Neuronal stem cell (in vitro differentiated cells): ENCODE measurements around the gene BMS1.

Experiments used
- DNase-seq: peaks from one replicate; pipeline ENCODE4 v3.0.0-alpha.2; 2013; ENCODE audit warnings: low spot score
- H2AFZ ChIP-seq: one replicate; pipeline ENCODE4 v1.6.1; 2013; ENCODE audit warnings: mild to moderate bottlenecking, low read length, inconsistent platforms
- H2AK5ac ChIP-seq: 2 replicates; pipeline ENCODE4 v1.6.1; 2013; ENCODE audit warnings: low read depth, mild to moderate bottlenecking, inconsistent platforms, low read length, moderate library complexity, mixed read lengths
- H2BK120ac ChIP-seq: 2 replicates; pipeline ENCODE4 v1.6.1; 2013; ENCODE audit warnings: low read depth, mild to moderate bottlenecking, inconsistent platforms, low read length, moderate library complexity, mixed read lengths
- H2BK12ac ChIP-seq: one replicate; pipeline ENCODE4 v1.6.1; 2013; ENCODE audit warnings: low read length, inconsistent platforms
- H2BK15ac ChIP-seq: 2 replicates; pipeline ENCODE4 v1.6.1; 2013; ENCODE audit warnings: mild to moderate bottlenecking, low read length, inconsistent platforms, mixed read lengths
- H2BK5ac ChIP-seq: one replicate; pipeline ENCODE4 v1.6.1; 2013; ENCODE audit warnings: inconsistent platforms, mild to moderate bottlenecking, low read length, moderate library complexity
- H3K14ac ChIP-seq: one replicate; pipeline ENCODE4 v1.6.1; 2013; ENCODE audit warnings: low read length, inconsistent platforms
- H3K18ac ChIP-seq: 2 replicates; pipeline ENCODE4 v1.6.1; 2013; ENCODE audit warnings: low read length, inconsistent platforms
- H3K23ac ChIP-seq: 2 replicates; pipeline ENCODE4 v1.6.1; 2013; ENCODE audit warnings: low read depth, mild to moderate bottlenecking, mixed read lengths, low read length, inconsistent platforms; ENCODE audit not compliant: poor library complexity
- H3K27ac ChIP-seq: replicated peaks from 3 replicates; pipeline ENCODE4 v1.5.1; 2013; ENCODE audit warnings: low read length, inconsistent platforms
- H3K27me3 ChIP-seq, 3 experiments: 2 replicates each; pipeline ENCODE4 v1.6.1; 2013; ENCODE audit warnings: low read length in 3 of 3, mild to moderate bottlenecking in 2 of 3, inconsistent platforms in 1 of 3, low read depth in 1 of 3, mixed read lengths in 1 of 3, moderate library complexity in 1 of 3; ENCODE audit not compliant: control insufficient read depth in 3 of 3, insufficient read depth in 3 of 3
- H3K36me3 ChIP-seq, 2 donors: replicated peaks in 1 of 2; 2 replicates each; pipeline ENCODE4 v1.6.1; 2013; ENCODE audit warnings: low read length in 2 of 2; ENCODE audit not compliant: control insufficient read depth in 2 of 2, insufficient read depth in 2 of 2
- H3K4ac ChIP-seq: 2 replicates; pipeline ENCODE4 v1.6.1; 2013; ENCODE audit warnings: inconsistent platforms, mild to moderate bottlenecking, low read length, moderate library complexity
- H3K4me1 ChIP-seq, 2 donors: 1 replicate in 1 of 2; 2 replicates in 1 of 2; pipeline ENCODE4 v1.6.1; 2013; ENCODE audit warnings: low read length in 2 of 2, low read depth in 1 of 2; ENCODE audit not compliant: control insufficient read depth in 2 of 2, insufficient read depth in 1 of 2
- H3K4me2 ChIP-seq: one replicate; pipeline ENCODE4 v1.6.1; 2013; ENCODE audit warnings: mild to moderate bottlenecking, low read length, inconsistent platforms; ENCODE audit not compliant: insufficient read depth, poor library complexity, severe bottlenecking
- H3K4me3 ChIP-seq, 2 donors: 2 replicates each; pipeline ENCODE4 v1.5.1; 2013; ENCODE audit warnings: low read length in 2 of 2, mild to moderate bottlenecking in 2 of 2, inconsistent platforms in 1 of 2, moderate library complexity in 1 of 2
- H3K79me1 ChIP-seq: one replicate; pipeline ENCODE4 v1.6.1; 2013; ENCODE audit warnings: low read depth, mild to moderate bottlenecking, inconsistent platforms, low read length, moderate library complexity
- H3K9ac ChIP-seq: one replicate; pipeline ENCODE4 v1.6.1; 2013; ENCODE audit warnings: mild to moderate bottlenecking, low read depth, low read length, inconsistent platforms; ENCODE audit not compliant: poor library complexity
- H3K9me3 ChIP-seq, 2 donors: replicated peaks in 1 of 2; 2 replicates each; pipeline versions ENCODE3 to v1.6.1; 2013; ENCODE audit warnings: low read length in 2 of 2, mild to moderate bottlenecking in 2 of 2, inconsistent platforms in 1 of 2, low read depth in 1 of 2, mixed read lengths in 1 of 2, moderate library complexity in 1 of 2; ENCODE audit not compliant: control insufficient read depth in 2 of 2, insufficient read depth in 1 of 2
- H4K8ac ChIP-seq: one replicate; pipeline ENCODE4 v1.6.1; 2013; ENCODE audit warnings: low read depth, mild to moderate bottlenecking, inconsistent platforms, low read length, moderate library complexity
- H4K91ac ChIP-seq: one replicate; pipeline ENCODE4 v1.6.1; 2013; ENCODE audit warnings: low read length, low read depth, mild to moderate bottlenecking, inconsistent platforms; ENCODE audit not compliant: poor library complexity
- WGBS, 2 donors: extraction: QIAGEN DNeasy Blood & Tissue Kit; methylation state at CpG; one replicate each; pipeline ENCODE4 v1.1.7; 2013; ENCODE audit warnings: missing lambda C conversion rate in 2 of 2, mixed read lengths in 1 of 2; ENCODE audit not compliant: insufficient read length in 2 of 2, insufficient replicate concordance in 1 of 2; ENCODE audit errors: extremely low coverage in 2 of 2; 5-methylcytosine and 5-hydroxymethylcytosine counted together

BMS1 gene

DNA sequence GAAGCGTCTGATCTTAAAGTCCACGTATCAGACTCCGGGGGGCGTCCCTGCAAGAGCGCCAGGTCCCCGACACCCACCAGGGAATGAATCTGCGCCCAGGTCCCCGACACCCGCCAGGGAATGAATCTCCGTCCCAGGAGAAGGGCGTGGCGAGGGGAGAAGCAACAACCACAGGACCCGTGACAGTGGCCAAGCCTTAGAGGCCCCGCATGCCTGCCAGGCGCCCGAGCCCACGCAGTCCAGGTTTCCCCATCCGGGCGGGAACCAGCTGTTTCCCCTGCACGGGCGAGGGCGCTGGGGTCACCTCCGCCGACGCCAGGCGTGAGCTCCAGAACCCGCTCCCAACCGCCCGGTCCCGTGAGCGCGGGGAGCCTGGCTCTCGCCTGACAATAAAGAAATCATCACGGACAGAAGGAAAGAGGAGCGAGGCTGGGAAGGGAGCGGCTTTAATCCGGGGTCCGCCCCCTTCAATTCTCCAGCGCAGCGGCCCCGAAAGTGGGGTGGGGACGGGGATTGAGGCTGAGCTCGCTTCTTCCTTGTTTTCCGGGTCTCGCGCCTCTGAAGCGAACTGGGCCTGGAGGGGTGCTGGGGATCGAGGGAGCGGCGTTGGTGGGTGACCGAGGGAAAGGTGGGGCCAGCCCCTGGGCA lies 29.0 kb upstream of the BMS1 start:
- H3K23ac ChIP-seq, result peak overlapping the region; percentile 89
- H4K91ac ChIP-seq, result no peak overlapping the region
- peak overlapping the region; percentile 93 for H3K18ac ChIP-seq
- H3K4me3 ChIP-seq, result peak overlapping the region; percentile 46 to 76
- H3K36me3 ChIP-seq, result no peaks in the 10 kb centered on the region
- DNase-seq, result peak; percentile 5
- peak overlapping the region; percentile 38 for H3K14ac ChIP-seq
- peak overlapping the region; percentile 30 for H3K9ac ChIP-seq
- no peak overlapping the region for H2BK12ac ChIP-seq
- peak overlapping the region; percentile 80 for H3K4me2 ChIP-seq
- H3K4me1 ChIP-seq, result peaks cover 0 to 2% of the 10 kb centered on the region in 2 donors
- peaks cover 0 to 4% of the 10 kb centered on the region in 2 donors for H3K9me3 ChIP-seq
- H2BK5ac ChIP-seq, result no peak overlapping the region
- no peak overlapping the region for H4K8ac ChIP-seq
- peak overlapping the region; percentile 97 for H2AFZ ChIP-seq
- H2BK15ac ChIP-seq, result no peak overlapping the region
- H3K79me1 ChIP-seq, result no peaks in the 10 kb centered on the region
- no CpG with 5 or more reads among the region's 51 CpGs for WGBS, 2 donors
- H3K4ac ChIP-seq, result no peak overlapping the region
- H3K27me3 ChIP-seq, result peaks cover 20 to 83% (median 54%) of the 10 kb centered on the region in 3 experiments
- H3K27ac ChIP-seq, result no peak overlapping the region
- no peak overlapping the region for H2AK5ac ChIP-seq
- H2BK120ac ChIP-seq, result no peak overlapping the region

DNA sequence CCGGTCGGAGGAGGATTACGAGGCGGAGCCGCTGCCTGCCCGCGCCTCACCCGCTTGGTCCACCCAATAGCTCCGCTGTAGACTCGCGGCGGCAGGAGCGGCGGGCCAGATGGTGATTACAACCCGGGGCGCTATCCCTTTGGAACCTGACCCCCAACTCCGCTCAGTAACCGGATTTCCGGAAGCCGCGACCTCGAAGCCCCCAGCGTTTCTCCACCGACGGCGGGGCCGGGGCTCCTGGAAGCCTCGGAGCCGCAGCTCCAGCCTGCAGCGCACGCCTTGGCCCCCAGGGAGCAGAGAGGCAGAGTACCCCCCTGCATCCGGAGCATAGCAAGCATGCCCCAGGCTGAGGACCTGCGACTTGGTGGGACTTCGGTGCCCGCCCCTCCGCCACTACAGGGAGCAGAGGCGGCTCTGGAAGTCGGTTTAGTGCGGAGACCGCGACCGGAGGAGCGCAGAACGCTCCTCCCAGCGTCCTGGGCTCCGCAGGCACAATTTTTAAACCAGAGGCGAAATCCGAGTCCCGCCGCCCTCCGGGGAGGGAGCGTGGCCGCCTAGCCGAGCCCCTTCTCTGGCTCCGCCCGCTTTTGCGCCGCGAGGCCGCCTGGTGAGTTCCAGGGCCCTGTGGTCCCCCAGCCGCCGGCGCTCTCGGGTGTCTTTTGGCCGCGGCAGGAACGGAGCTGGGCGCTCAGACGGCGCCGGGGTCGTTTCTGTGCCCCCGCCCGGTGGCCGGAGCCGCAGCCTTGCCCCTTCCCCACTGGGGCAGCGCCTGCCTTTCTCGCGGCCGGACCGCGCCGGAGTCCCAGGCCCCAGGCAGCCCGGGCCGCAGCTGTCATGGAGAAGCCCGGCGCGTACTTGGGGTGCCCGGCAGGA lies 28.2 kb upstream of the BMS1 start:
- peaks cover 20 to 81% (median 56%) of the 10 kb centered on the region in 3 experiments for H3K27me3 ChIP-seq

DNA sequence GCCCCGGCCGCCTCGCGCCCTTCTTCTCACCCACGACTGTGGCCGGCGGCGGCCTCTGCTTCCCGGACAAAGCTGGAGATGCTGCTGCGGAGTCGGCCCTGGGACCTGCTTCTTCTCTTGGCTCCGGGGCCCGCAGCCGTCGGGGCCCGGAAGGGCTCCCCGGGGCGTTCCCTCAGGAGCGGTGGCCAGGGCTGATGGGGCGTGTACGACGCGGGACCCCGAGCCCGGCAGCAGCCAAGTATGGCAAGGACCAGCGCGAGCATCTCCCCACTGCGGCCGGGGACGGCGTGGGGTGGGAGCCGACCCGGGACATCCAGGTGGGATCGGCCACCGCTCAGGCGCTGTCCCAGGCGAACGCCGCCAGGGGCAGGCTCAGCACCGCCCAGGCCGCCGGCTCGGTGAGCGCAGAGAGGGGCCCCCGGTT lies 27.6 kb upstream of the BMS1 start:
- no peaks in the 10 kb centered on the region for H3K36me3 ChIP-seq
- no peak overlapping the region for H2BK120ac ChIP-seq

More for the DNA sequence above, 28.2 kb upstream of the BMS1 start:
- no peak overlapping the region for H2AK5ac ChIP-seq
- H3K4me3 ChIP-seq, result peak overlapping the region; percentile 46 to 76
- peak overlapping the region; percentile 97 for H2AFZ ChIP-seq
- H3K9me3 ChIP-seq, result peaks cover 0 to 4% of the 10 kb centered on the region in 2 donors
- no peak overlapping the region for H4K91ac ChIP-seq
- peak overlapping the region; percentile 44 for H3K9ac ChIP-seq
- peak; percentile 30 for DNase-seq
- H3K79me1 ChIP-seq, result no peaks in the 10 kb centered on the region
- no peak overlapping the region for H3K4ac ChIP-seq
- no peak overlapping the region for H4K8ac ChIP-seq
- H3K14ac ChIP-seq, result peak overlapping the region; percentile 38
- no peak overlapping the region for H2BK120ac ChIP-seq
- peak overlapping the region; percentile 89 for H3K18ac ChIP-seq
- H2BK12ac ChIP-seq, result no peak overlapping the region
- WGBS, 2 donors, result no CpG with 5 or more reads among the region's 89 CpGs
- no peak overlapping the region for H3K27ac ChIP-seq
- no peak overlapping the region for H2BK15ac ChIP-seq
- peak overlapping the region; percentile 80 for H3K4me2 ChIP-seq
- peak overlapping the region; percentile 89 for H3K23ac ChIP-seq
- no peak overlapping the region for H2BK5ac ChIP-seq
- H3K4me1 ChIP-seq, result peaks cover 0 to 2% of the 10 kb centered on the region in 2 donors
- H3K36me3 ChIP-seq, result no peaks in the 10 kb centered on the region

More for the DNA sequence above, 27.6 kb upstream of the BMS1 start:
- Histone ChIP-seq H2BK5ac (no peak overlapping the region), H3K23ac (no peak overlapping the region), H3K9me3 (peaks cover 0 to 4% of the 10 kb centered on the region in 2 donors), H3K9ac (no peak overlapping the region), H3K27me3 (peaks cover 20 to 78% (median 56%) of the 10 kb centered on the region in 3 experiments), H2AK5ac (no peak overlapping the region), H3K14ac (no peak overlapping the region), H4K8ac (no peak overlapping the region), H2BK12ac (no peak overlapping the region), H3K4me3 (peak overlapping the region; percentile 46 to 76), H4K91ac (no peak overlapping the region), H2AFZ (peak overlapping the region; percentile 97), H3K4me2 (peak overlapping the region; percentile 80), H2BK15ac (no peak overlapping the region), H3K4me1 (peaks cover 0 to 2% of the 10 kb centered on the region in 2 donors), H3K79me1 (no peaks in the 10 kb centered on the region), H3K4ac (no peak overlapping the region), H3K18ac (no peak overlapping the region), H3K27ac (no peak overlapping the region)
- DNase-seq, result no peak
- no CpG with 5 or more reads among the region's 45 CpGs for WGBS, 2 donors
